Measurements from ENCODE around the gene SUFU. TPM values are rescaled to one million over a fixed set of nuclear protein-coding genes. Genes with fewer than 3 reads are reported as not detected.

The SUFU gene
- total and polyA plus RNA-seq, 2 of the 13 experiments (the other 11 are each of a cell fraction or from before 2014, with no cell fraction given) = 2.9 to 5.5 TPM

DNA sequence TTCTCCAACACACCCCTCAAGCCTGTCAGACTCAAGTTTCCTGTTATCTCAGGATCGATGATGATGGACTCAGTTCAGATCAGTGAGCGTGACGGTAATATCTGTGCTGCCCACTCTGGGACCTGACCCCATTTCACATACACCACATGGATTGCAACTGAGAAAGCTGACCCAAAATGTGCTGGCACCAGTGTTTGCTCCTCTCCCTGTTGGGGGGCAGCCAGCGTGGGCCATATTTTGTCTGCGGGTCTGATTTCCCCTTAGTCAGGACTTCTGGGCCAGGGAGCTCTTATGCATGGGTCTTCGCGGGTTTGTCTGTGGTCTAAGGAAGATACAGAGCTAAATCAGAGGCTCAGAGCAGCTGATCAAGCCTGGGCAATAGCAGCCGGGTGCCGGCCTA is 97.9 kb downstream of the SUFU start:
- TF ChIP-seq ARID2 (CRISPR knock-in tag; IDR thresholded peaks at IDR 0.05; ENCODE audit: borderline replicate concordance) (no peak), SALL1 (CRISPR knock-in tag; IDR thresholded peaks at IDR 0.05) (no peak), ZNF441 (CRISPR knock-in tag; IDR thresholded peaks at IDR 0.05; ENCODE audit: borderline replicate concordance) (no peak), CENPX (CRISPR knock-in tag; IDR thresholded peaks at IDR 0.05) (no peak), ZNF703 (CRISPR knock-in tag; IDR thresholded peaks at IDR 0.05; ENCODE audit: borderline replicate concordance) (no peak), KAT8 (CRISPR knock-in tag; IDR thresholded peaks at IDR 0.05) (no peak)
- TF ChIP-seq, protein P1, sequence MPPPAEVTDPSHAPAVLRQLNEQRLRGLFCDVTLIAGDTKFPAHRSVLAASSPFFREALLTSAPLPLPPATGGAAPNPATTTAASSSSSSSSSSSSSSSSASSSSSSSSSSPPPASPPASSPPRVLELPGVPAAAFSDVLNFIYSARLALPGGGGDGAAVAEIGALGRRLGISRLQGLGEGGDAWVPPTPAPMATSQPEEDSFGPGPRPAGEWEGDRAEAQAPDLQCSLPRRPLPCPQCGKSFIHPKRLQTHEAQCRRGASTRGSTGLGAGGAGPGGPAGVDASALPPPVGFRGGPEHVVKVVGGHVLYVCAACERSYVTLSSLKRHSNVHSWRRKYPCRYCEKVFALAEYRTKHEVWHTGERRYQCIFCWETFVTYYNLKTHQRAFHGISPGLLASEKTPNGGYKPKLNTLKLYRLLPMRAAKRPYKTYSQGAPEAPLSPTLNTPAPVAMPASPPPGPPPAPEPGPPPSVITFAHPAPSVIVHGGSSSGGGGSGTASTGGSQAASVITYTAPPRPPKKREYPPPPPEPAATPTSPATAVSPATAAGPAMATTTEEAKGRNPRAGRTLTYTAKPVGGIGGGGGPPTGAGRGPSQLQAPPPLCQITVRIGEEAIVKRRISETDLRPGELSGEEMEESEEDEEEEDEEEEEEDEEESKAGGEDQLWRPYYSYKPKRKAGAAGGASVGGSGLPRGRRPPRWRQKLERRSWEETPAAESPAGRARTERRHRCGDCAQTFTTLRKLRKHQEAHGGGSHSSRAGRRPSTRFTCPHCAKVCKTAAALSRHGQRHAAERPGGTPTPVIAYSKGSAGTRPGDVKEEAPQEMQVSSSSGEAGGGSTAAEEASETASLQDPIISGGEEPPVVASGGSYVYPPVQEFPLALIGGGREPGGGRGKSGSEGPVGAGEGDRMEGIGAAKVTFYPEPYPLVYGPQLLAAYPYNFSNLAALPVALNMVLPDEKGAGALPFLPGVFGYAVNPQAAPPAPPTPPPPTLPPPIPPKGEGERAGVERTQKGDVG (CRISPR knock-in tag; IDR thresholded peaks at IDR 0.05; ENCODE audit: borderline replicate concordance) = no peak
- Histone ChIP-seq H4K20me1 (ENCODE audit: insufficient read depth, low read length) (no peaks in the 10 kb centered on the region), H3K4me1 (ENCODE audit: insufficient read depth, low read length) (peaks cover 59% of the 10 kb centered on the region), H3K9ac (ENCODE audit: insufficient read depth, low read depth, low read length) (no peak overlapping the region), H3K36me3 (replicated peaks in 1 of 2; ENCODE audit: control insufficient read depth in 1 of 2, insufficient read depth in 2 of 2, low read length in 2 of 2) (peaks cover 0 to 13% of the 10 kb centered on the region in 2 experiments; a peak in 2 of 5 replicates), H3K27ac (ENCODE audit: extremely low read length, insufficient read depth, low read length) (no peak overlapping the region), H3K4me3 (replicated peaks in 1 of 3; ENCODE audit: insufficient read depth in 1 of 3, low read depth in 2 of 3, low read length in 3 of 3) (no peak overlapping the region), H2AFZ (ENCODE audit: low read length) (no peak overlapping the region), H3K4me2 (ENCODE audit: low read depth, low read length) (no peak overlapping the region), H3K79me2 (ENCODE audit: insufficient read depth, low read length) (peaks cover 5% of the 10 kb centered on the region), H3K9me3 (ENCODE audit: low read length) (no peaks in the 10 kb centered on the region), H3K27me3 (ENCODE audit: control insufficient read depth in 1 of 2, insufficient read depth in 2 of 2, low read length in 2 of 2) (no peaks in the 10 kb centered on the region)
- no peak for DNase-seq (ENCODE audit: low spot score)
- intact Hi-C loops (cut with micrococcal nuclease; ENCODE audit: unreplicated experiment) (no loop called here), in situ Hi-C loops (cut with HindIII; ENCODE audit: extremely low pct_ligation_motif_present, low pct_unique_long_range_greater_than_20kb) (no loop called here)
- no peak for FAIRE-seq
- ChIA-PET POLR2A (interaction anchor here (1.1 to 3.2 kb wide), 4 partner anchors 19 to 41 kb away, joined by 3 to 39 read pairs (median 14); no protein-coding TSS in a partner anchor), CTCF (ENCODE audit: low intra/inter-chr PET ratio, low total read pairs) (no interaction called here)
- 100% methylated on average over 5 of the region's 9 CpGs for WGBS (ENCODE audit: low lambda C conversion rate)
- BruUV-seq (replicated peaks) = no TSS peak
- no peak for ATAC-seq

Data from HepG2 (cell line).